Right lobe of liver (tissue), 6 donors: ENCODE measurements around the gene THAP8. TPM values are rescaled to one million over a fixed set of nuclear protein-coding genes. Genes with fewer than 3 reads are reported as not detected.

Source experiments
- ATAC-seq, 4 donors: fragments of 200-7000 bp; cut with Tn5 transposase; one replicate each; pipeline ENCODE4 v1.9.1; 2020; ENCODE audit warnings: mild to moderate bottlenecking in 4 of 4, moderate library complexity in 4 of 4
- DNase-seq, 3 donors: peaks; one replicate each; pipeline ENCODE4 v3.0.0-alpha.2; 2020
- H3K27ac ChIP-seq, 3 donors: fragments of 200-600 bp; one replicate each; pipeline ENCODE4 v1.8.0; 2022
- H3K27me3 ChIP-seq, 2 donors: fragments of 200-600 bp; one replicate each; pipeline ENCODE4 v1.8.0; 2022
- H3K36me3 ChIP-seq, 4 donors: fragments of 200-600 bp; sonication (generic) in 1 of 4; one replicate each; pipeline versions ENCODE4 v1.5.1 to v1.8.0; 2017 to 2022; ENCODE audit warnings: control low read depth in 1 of 4
- H3K4me1 ChIP-seq, 4 donors: fragments of 200-600 bp; sonication (generic) in 1 of 4; one replicate each; pipeline versions ENCODE4 v1.5.1 to v1.8.0; 2017 to 2022; ENCODE audit warnings: control low read depth in 1 of 4
- H3K4me3 ChIP-seq, 3 donors: fragments of 200-600 bp; one replicate each; pipeline ENCODE4 v1.8.0; 2022
- H3K9me3 ChIP-seq, 4 donors: fragments of 200-600 bp; sonication (generic) in 1 of 4; one replicate each; pipeline versions ENCODE4 v1.5.1 to v1.8.0; 2017 to 2022; ENCODE audit warnings: control low read depth in 1 of 4
- CTCF ChIP-seq, 4 donors: fragments of 200-600 bp in 3 of 4; fragments of 450-650 bp in 1 of 4; IDR thresholded peaks; one replicate each; pipeline versions ENCODE4 v1.5.1 to v1.8.0; 2016 to 2022; ENCODE audit warnings: antibody characterized with exemption in 4 of 4, mild to moderate bottlenecking in 2 of 4
- POLR2A ChIP-seq: fragments of 450-650 bp; IDR thresholded peaks from one replicate; pipeline ENCODE4 v1.6.1; 2017; ENCODE audit warnings: antibody characterized with exemption, mild to moderate bottlenecking
- WGBS: methylation state at CpG from one replicate; pipeline ENCODE4 v1.1.6; 2018; ENCODE audit warnings: low coverage, low lambda C conversion rate; ENCODE audit not compliant: insufficient coverage; ENCODE audit errors: missing lambda C conversion rate; 5-methylcytosine and 5-hydroxymethylcytosine counted together
- intact Hi-C, 2 donors: fragments of 100-400 bp; cut with DNase I; formaldehyde crosslinking; loops; one replicate each; pipeline versions ENCODE4 v1.11.2 to v1.14.1; 2022
- total RNA-seq, 6 experiments: library from RNA; depleted of rRNA in 2 of 6; stranded (reverse); fragments of >200 nt in 2 of 6; fragmentation: NEBNext Ultra II Directional in 3 of 6; extraction: Animal tissue kit (Norgen Biotek cat#: 25700) in 3 of 6; gene quantifications; one replicate each; pipeline versions ENCODE4 v1.1.0 to v1.2.4, GENCODE V29; 2016 to 2023
- donor health status: DM: no; HTN: yes; CAD: no.
- donor health status: DM: no; HTN: no; CAD: no.
- donor health status: DM: no; HTN: no; CAD: no.
- donor health status: DM: no; HTN: yes; CAD: no.
- donor health status: DM: no; HTN: yes; CAD: no.

THAP8 gene
- total RNA-seq, 6 experiments from 2014 or later = 2.5 to 9.0 (median 4.2) TPM

- no peak overlapping the region for H3K27ac ChIP-seq
- 76% methylated on average over 7 of the region's 7 CpGs for WGBS
- TF ChIP-seq POLR2A (no peak), CTCF (IDR thresholded peaks at IDR 0.05) (no peak)
- no peaks in the 10 kb centered on the region for H3K9me3 ChIP-seq
- H3K36me3 ChIP-seq = no peaks in the 10 kb centered on the region
- peaks cover 0 to 14% (median 4%) of the 10 kb centered on the region in 4 donors for H3K4me1 ChIP-seq
- DNase-seq (no peak), ATAC-seq (no peak)
- H3K27me3 ChIP-seq = no peaks in the 10 kb centered on the region
- intact Hi-C loops = no loop called here
- no peak overlapping the region for H3K4me3 ChIP-seq
These were observed 62.2 kb downstream of the THAP8 start for GRCh38 chr19:35991731-35992450.

- TF ChIP-seq POLR2A = no peak
- TF ChIP-seq CTCF (IDR thresholded peaks at IDR 0.05) = no peak
- Histone ChIP-seq H3K27me3 (peaks cover 0 to 4% of the 10 kb centered on the region in 2 donors), H3K9me3 (no peaks in the 10 kb centered on the region), H3K27ac (no peak overlapping the region), H3K4me1 (peaks cover 0 to 7% (median under 1%) of the 10 kb centered on the region in 4 donors), H3K36me3 (no peaks in the 10 kb centered on the region), H3K4me3 (no peak overlapping the region)
- intact Hi-C loops = no loop called here
- DNase-seq (no peak), ATAC-seq (no peak)
- WGBS = 74% methylated on average over 10 of the region's 10 CpGs
These were observed 63.0 kb downstream of the THAP8 start for GRCh38 chr19:35990771-35991730.

- peaks cover 0 to 5% of the 10 kb centered on the region in 2 donors for H3K27me3 ChIP-seq
- H3K36me3 ChIP-seq = no peaks in the 10 kb centered on the region
- intact Hi-C loops = no loop called here
- no peaks in the 10 kb centered on the region for H3K9me3 ChIP-seq
- TF ChIP-seq CTCF (IDR thresholded peaks at IDR 0.05) (no peak), POLR2A (no peak)
- H3K27ac ChIP-seq = no peak overlapping the region
- H3K4me1 ChIP-seq = peaks cover 0 to 5% (median 0%) of the 10 kb centered on the region in 4 donors
- H3K4me3 ChIP-seq = no peak overlapping the region
- ATAC-seq = no peak
- WGBS = 67% methylated on average over 4 of the region's 4 CpGs
- no peak for DNase-seq
These were observed 63.9 kb downstream of the THAP8 start for GRCh38 chr19:35990156-35990555.

GRCh38 chr19:35988824-35989223, 65.3 kb downstream of the THAP8 start:
- WGBS = 70% methylated on average over 3 of the region's 3 CpGs
- no peak for ATAC-seq
- DNase-seq = no peak
- H3K4me1 ChIP-seq = no peaks in the 10 kb centered on the region
- H3K27ac ChIP-seq = no peak overlapping the region
- H3K4me3 ChIP-seq = no peak overlapping the region
- no peaks in the 10 kb centered on the region for H3K9me3 ChIP-seq
- no peak for TF ChIP-seq POLR2A
- H3K36me3 ChIP-seq = no peaks in the 10 kb centered on the region
- intact Hi-C loops = no loop called here
- peaks cover 0 to 5% of the 10 kb centered on the region in 2 donors for H3K27me3 ChIP-seq

GRCh38 chr19:35987571-35987896, 66.6 kb downstream of the THAP8 start:
- no peak for TF ChIP-seq POLR2A
- no peak for TF ChIP-seq CTCF (IDR thresholded peaks at IDR 0.05)
- peaks cover 0 to 5% of the 10 kb centered on the region in 2 donors for H3K27me3 ChIP-seq

More at GRCh38 chr19:35987571-35987896, 66.6 kb downstream of the THAP8 start:
- no peak overlapping the region for H3K4me3 ChIP-seq
- ATAC-seq = no peak
- no peak overlapping the region for H3K27ac ChIP-seq
- no peaks in the 10 kb centered on the region for H3K4me1 ChIP-seq
- DNase-seq = no peak
- 26% methylated on average over 7 of the region's 8 CpGs for WGBS
- no peaks in the 10 kb centered on the region for H3K36me3 ChIP-seq
- H3K9me3 ChIP-seq = no peaks in the 10 kb centered on the region
- intact Hi-C loops = no loop called here
